ENCODE results near the gene SOX6.
A peak's percentile ranks its signal among the peaks of the same experiment; 100 is the strongest.

The SOX6 gene

DNA sequence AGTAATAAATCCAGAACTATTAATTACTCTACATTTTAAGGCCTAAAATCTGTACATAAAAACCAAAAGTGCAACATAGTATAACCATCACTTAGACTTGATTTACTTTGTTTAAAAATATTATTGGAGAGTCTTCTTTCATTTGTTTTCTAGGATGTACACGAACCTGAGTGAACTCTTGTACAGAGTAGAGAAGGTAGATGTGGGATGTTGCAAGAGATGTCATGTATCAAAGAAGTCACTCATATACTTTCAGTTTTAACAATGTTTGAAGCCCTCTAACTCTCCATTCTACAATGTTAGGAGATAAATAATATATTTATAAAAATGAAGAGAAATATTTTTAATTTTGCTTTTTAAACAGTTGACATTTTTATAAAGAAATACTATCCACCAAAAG is 38.6 kb downstream of the SOX6 start:
- DNase-seq (ENCODE audit: low spot score): no peak

DNA sequence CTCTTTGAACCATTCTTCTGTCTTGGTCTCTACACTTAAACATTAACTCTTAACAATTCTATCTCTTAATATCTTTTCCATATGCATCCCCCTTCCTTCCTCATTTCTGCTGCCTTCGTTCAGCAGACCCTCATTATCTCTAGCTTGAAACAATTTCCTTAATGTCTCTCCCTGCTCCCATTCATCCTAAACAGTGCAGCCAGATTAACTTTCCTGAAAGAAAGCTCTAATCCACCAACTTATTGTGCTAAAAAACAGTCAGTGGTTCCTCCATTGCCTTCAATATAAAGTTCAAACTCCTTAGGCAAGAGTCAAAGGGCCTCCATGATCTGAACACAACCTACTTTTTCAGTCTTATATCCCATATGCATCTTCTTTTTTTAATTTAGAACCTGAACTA is 42.5 kb downstream of the SOX6 start:
- no peak for DNase-seq (ENCODE audit: low spot score)

DNA sequence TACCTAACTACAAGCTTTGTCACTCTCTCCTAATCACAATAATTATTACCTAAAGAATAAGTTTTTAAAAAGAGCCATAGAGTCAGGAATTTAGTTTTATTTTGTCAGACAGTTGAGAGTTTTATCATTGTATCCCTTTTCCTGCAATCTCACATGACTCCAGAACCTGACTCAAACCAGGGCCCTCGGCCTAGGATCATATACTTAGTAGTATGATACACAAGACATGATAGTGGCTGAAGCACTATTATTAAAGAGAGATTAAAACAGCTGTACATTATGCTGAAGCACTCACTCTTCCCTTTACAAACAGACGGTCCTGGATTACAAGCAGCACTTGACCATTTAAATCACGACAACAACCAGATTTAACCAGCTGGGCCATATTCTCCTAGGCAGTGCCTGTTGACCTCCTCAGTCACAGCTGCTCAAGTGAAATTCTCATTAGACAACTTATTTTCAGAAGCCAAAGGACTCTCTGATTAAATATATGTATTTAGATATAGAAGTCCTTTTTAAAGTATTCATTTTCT is 44.0 kb downstream of the SOX6 start:
- DNase-seq (ENCODE audit: low spot score): no peak

DNA sequence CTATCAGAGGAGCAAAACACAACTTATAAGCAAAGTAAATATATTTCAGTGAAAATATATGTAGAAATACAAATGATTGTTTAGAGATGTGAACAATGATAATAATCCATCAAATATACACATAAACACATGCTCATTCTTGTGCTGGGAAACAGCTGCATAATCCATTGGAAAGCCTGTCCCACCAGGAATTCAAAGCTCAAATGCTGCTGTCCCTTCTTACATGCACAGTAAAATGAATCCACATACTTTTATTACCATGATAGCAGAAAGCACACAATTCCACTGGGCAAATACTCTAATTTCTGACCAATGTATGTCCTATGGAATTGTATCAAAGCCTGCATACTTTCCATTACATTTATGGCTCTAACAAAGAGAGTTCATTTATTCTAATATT is 44.5 kb downstream of the SOX6 start:
- no peak for DNase-seq (ENCODE audit: low spot score)

DNA sequence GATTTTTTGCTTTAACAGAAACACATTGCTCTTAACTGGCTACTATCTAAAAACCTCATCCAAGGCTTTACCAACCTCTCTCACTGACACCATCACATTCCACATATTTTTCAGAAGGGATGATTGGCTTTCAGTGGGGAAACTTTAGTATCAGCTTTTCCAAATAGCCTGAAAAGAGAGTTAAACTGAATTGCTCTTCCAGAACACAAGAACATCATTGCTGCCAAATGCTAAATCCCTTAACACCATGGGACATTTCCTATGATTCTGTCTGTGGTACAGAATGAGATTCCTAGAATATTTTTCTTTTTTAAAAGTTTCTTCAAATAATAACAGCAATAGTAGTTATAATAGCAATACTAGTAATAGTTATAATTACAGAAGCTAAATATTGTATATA is 45.4 kb downstream of the SOX6 start:
- no peak for DNase-seq (ENCODE audit: low spot score)

DNA sequence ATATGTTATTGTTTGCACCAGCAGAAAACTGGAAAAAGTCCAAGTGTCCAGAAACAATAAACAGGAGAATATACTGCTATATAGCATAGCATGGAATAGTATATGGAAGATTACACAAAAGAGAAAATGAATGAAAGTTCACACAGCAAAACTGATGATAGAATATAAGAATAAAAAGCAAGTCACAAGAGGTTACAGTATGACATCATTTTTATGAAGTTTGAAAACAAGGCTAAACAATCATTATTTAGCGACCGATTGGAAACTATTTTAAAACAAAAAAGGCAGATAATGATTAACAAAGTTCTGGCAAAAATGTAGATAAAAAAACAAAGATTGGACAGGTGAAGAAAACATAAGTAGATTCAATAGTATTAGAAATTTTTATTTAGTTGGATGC is 47.1 kb downstream of the SOX6 start:
- DNase-seq (ENCODE audit: low spot score): no peak

DNA sequence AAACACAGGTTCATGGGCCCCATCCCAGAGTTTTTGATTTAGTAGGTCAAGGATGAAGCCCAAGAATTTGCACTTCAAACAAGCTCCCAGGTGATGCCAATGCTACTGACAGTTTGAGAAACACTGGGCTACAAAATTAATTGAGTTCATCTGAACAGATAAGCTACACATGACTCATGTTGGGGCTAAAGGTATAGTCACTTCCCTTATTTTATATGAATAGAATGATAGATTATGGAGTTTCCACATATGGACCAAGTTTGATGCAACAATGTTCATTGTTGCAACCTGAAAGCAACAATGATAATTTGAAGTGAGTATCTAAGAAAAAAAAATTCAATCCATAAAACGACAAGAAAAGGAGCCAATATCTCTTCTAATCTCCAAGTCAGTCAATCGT is 54.9 kb downstream of the SOX6 start:
- DNase-seq (ENCODE audit: low spot score): no peak

DNA sequence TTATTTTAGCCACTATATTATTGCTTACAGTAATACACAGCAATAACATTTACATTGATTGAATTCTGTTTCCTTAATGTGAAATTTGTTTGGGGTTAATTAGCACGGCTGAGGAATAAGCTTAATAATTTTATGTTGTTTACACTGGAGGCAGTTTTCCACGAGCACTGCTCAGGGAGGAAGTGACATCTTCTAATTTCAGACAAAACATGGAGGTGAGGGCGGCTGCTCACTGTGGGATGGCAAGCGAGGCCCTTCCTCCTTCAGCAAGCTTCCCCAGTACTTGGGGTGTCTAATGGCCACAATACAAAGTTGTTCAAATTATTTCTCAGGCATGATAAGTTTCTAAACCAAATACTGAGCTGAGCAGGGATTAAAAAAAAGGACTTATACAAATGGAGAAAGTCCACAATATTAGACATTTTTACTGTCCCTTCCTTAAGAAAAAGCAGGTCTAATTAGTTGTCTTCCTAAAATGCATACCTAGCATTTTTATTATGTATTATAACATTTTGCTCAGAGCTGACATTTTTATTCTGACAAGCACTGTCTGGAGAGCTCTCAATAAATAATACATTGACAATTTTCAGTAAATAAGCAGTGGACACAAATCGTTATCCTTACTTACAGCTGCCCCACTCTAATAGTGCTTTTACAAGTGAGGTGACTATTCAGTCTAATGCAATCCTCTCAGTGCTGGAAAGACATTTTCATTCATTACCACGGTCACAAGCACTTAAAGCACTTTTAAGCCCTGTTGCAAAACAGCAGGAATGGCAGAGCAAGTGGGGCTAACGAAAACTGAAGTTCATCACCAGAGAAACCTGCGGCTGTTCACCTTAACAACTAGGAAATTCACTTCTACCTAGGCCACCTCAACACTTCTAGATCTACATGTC is 56.2 kb downstream of the SOX6 start:
- no peak for DNase-seq (ENCODE audit: low spot score)

DNA sequence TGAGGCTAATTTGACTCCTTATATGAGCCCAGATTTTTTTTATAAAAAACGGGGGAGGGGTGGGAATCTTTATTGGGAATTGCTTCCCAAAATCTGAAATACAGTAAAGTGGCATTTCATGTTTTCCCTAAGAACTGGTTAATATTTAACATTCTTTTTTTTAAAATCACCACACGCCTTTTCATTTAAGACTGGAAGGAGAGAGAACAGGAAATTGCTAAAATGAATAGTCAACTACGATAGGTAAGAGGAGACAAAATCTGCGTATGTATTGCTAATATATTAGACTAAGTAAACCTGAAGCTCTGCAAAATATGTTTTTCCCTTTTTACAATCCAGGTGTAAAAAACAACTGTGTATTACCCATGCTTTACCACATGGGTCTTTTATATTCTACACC is 57.0 kb downstream of the SOX6 start:
- no peak for DNase-seq (ENCODE audit: low spot score)

DNA sequence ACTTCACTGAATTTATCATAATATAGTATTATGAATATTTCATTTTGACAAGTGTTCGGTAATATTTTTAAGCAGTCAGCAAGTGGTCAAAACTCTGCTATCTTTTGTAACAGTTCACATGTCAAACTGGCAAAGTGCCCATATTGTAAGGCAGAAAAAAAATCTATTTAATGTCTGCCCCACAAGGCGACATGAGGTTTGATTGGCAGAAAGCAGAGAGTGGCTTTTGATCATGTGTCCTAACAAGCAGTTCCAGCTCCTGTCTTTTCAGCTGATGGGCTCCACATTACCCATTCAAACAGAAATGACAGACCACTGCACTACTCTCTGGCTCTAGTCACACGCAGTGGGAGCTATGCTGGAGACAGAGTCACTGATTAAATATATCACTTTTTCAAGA is 59.0 kb downstream of the SOX6 start:
- DNase-seq (ENCODE audit: low spot score): no peak

DNA sequence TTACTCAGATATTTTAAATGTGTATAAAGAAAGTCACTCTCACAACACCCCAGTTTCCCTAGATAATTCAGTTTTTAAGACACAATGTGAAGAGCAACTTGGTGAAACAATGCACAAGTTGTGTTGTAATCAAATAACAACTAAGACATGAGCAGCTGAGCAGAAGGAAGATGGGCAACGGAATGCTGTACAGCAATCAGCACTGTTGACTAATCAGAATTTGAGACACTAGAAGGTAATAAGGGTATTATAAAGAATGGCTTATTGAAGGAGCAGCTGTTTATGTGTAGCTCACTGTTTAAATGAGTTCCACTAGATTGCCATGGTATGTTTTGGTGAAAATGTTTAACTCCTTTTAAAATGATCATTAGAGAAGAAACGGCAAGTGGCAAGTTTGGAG is 60.1 kb downstream of the SOX6 start:
- no peak for DNase-seq (ENCODE audit: low spot score)

DNA sequence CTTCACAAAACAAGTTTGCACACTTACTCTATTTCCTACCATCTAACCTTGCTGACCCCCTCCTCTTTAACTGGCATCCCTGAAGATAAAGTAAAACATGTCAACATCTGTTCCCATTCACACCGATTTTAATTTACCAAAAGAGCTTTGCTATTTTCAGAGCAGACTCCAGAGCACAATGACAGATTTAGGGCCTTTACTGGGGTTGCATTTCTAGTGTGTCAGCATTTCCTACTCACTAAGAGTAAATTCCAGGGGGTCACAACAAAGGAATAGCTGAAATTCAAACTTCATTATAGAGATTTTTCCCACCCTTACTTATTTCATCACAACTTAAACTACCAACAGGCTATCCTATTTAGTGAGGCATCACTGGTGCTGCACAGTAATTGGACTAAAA is 60.8 kb downstream of the SOX6 start:
- DNase-seq (ENCODE audit: low spot score): no peak

DNA sequence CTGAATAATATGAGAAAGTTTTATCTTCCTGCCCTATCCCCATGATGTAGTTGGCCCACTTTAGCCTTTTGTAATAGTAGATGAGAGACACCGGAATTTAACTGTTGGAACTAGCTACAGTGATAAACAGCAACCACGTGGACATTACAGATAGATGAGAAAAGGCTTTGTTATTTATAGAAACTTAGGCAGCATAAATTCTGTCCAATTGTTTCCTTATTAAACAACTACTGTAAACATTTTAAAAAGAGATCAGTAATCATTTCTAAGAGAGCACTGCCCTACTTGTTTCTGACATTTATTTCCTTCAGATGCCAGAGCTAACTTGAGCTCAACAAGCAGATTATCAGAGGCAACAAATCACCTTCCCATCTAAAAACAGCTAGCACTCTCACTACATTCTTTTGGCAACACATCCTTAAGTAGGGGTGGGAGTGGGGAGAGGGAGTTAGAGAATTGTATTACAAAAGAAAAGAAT is 63.1 kb downstream of the SOX6 start:
- DNase-seq (ENCODE audit: low spot score): no peak

DNA sequence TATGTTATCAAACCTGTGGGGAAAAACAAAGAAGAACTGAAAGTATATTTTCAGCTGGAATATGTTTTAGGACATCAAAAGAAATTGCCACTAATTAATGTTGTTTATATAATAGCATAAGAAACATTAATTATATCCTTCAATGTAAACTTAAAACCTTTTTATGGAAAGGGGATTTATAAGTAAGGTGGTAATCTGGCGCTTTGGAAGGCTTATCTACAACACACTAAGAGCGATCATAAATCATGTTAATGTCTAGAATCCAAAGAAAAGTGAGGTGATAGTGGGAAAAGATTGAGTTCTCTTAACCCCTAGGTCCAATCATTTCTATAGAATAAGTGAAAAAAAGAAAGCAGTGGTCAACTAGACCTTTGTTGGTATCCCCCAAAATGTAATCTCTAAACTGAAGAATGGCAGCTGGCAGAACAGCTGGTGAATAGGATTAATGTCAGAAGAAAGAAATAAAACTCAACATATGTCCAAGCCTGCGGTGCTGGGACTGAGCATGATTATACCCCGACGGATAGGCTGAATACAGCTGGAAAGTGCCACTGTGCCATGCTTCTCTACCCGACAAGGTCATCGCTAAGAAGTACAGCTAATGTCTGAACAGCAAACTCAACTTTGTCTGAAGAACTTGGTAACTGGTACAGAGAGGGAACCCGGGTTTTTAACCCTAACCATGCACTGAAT is 64.0 kb downstream of the SOX6 start:
- DNase-seq (ENCODE audit: low spot score): peak; percentile 62

DNA sequence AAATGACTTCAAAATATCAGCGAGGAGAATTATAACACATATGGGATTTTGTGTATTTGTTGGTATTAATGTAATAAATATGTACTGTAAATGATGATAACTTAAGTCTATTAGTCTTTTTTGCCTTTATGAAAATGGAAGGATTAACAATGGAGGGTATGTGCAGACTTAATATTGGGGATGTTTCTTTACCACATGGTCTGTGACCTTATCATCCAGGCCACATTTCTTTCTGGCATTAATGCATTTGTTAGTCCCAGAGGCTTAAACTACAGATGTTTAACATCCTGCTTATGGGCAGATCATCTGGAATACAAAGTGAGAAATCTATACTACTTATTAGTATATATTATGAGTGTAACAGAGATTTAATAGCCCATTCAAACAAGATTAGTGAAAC is 64.6 kb downstream of the SOX6 start:
- DNase-seq (ENCODE audit: low spot score): no peak

DNA sequence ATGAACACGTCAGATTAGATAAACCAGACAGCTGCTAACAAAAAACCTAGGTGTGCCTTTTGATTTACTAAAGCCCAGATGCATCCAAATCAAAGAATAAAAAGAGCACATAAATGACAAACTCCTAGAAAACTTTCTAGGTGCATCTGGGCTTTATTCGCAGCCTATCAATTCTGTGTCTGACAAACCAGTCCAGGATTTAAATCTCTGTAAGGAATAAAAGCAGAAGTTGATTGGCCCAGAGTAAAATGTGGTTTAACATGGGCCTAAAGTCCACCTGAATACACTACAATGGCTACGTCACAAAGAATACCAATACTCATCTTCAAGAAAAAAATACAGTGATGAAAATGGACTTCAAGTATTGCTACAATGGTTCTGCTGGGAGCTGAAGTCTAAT is 66.8 kb downstream of the SOX6 start:
- DNase-seq (ENCODE audit: low spot score): no peak

DNA sequence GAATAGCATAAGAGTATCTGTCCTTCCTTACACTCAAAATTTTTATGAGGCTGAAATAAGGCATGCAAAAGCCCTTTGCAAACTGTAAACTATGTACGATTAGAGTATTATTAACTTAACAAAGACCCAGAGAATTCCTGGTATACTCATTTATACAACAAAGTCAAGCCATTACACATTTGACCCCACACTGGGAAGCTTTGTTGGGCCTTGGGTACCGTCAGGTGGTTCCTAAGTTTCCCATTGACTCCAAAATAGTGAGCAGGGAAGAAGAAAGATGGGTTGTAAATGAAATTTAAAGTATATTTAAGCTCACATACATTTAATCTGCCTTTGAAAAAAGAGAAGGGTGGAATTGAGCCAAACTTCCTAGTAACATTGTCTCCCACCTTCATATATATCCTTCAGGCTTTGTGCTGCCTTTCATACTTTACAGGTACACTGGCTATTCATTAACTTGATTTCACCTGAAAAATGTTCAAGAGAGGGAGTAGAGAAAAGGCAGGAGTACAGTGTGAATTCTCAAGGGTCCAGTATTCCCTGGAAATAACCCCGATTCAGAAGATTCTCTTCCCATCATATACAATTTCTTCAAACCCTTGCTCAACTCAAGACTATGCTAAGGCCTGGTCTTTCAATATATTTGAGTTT is 68.6 kb downstream of the SOX6 start:
- no peak for DNase-seq (ENCODE audit: low spot score)

DNA sequence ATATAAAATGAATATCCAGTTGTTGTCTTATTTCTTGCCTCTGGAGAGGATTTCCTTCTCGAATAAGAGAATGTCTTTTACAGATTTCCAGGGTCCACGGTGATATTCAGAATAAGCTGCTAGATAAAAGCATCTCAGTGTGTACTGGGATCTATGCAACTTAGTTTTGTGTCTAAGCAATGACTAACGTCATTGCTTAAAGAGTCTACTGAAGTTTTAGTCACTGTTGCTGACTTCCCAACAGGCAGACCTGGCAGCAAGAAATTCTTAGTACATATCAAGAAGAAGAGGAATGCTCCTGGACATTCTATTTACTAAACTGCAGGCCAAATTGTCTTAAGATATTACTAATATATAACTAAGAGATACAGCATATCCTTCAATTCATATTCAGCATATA is 70.3 kb downstream of the SOX6 start:
- DNase-seq (ENCODE audit: low spot score): no peak

DNA sequence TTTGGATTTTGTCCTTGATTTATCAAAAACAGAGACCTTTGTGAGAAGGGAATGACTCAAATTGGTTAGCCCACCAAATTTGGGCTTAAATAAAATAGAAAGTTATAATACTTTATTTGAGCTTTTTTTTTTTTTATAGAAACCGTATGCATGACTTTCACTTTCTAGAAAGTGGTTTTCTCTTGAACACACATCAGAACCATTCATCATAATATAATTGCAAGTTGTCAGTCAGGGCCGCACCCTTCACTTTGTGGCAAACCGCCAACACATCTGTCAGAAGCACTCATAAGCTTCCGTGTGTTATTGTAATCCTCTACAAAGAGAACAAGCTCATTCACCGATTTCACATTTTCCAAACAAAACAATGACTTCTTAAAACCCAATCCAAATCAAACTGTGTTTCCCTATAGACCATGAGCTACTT is 76.1 kb downstream of the SOX6 start:
- DNase-seq (ENCODE audit: low spot score): no peak

DNA sequence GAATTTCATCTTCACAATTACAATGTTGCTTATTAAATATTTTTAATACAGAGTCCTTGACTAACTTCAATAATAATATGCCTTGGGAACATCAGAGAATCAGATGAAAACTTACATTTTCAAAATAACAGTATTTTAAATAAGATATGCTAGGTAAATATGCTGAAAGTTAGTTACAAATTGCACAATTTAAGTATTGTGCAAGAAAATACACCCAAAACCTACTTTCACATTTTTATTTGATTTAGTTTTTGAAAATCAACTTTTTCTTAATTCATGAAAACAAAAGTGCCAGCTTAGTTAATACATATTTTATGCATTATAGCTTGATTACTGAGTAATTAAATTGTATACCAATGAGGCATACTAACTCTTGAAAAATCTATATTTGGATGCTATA is 76.8 kb downstream of the SOX6 start:
- DNase-seq (ENCODE audit: low spot score): no peak

DNA sequence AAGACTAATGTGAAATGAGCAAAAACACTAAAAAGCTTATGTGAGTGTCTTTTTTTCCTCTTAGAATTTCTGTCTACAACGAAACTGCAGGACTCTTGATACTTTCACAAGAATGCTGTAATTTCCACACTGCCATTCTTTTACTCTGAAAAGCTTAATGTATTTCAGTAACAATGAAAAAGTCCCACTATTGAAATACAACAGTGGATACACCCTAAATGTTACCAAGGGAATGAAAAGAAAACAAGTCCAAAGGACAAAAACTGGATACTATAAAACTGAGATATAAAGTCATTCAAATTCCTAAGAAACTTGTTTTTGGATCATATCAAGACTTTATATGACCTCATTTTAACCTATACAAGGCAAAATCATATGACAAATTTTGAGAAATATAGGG is 77.4 kb downstream of the SOX6 start:
- DNase-seq (ENCODE audit: low spot score): no peak

DNA sequence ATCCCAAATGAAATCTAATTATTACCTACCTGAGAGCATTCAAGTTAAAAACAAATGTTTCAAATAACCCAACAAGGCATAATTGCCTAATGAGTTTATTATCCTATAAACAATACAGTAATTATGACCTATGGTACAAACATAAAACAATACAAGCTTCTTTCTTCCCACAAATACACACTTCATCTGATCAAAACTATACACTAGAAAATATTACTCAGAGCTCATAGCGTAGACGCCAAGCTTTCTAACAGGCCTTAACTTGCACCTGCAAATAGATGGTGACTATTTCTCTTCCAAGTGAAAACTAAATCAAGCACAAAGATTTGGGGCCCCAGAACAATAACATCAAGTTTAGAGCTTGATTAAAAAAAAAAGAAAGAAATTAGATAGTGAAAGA is 78.1 kb downstream of the SOX6 start:
- no peak for DNase-seq (ENCODE audit: low spot score)

DNA sequence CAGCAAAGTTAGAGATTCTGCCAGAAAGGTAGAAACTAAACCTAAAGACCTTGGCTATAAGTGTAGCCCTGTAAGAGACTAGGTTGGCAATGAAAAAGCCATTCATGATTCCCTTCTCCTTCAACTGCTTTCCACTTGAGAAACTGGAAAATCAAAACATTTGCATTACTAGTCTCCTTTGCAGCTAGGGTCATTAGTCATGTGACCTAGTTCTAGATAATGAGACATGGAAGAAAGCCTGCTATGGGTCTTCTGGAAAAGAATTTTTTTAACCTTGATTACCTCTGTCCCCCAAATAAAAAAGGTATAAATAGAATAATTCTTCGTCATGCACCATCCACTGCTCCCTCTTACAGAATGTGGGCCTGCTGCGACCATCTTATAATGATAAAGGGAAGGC is 80.1 kb downstream of the SOX6 start:
- DNase-seq (ENCODE audit: low spot score): no peak

Data from D341Med (cell line).